A549 (cell line): ENCODE results near the gene BMP5.

Experiments
- CEBPB ChIP-seq, 2 experiments: fragments of >200 bp in 1 of 2; sonication (Bioruptor Twin) in 1 of 2; formaldehyde crosslinking in 1 of 2; IDR thresholded peaks; 2 replicates each; pipeline ENCODE4 v1.6.1; 2012 to 2016
- ELK1 ChIP-seq: fragments of 150-350 bp; IDR thresholded peaks from 2 replicates; pipeline ENCODE4 v1.6.1; 2014; ENCODE audit warnings: low read depth, mild to moderate bottlenecking, low read length
- FOSL2 ChIP-seq, 2 experiments: fragments of 450-650 bp in 1 of 2; fragments of >200 bp in 1 of 2; sonication (Bioruptor Twin) in 1 of 2; formaldehyde crosslinking; IDR thresholded peaks; 2 replicates each; pipeline versions ENCODE4 v1.5.0 to v1.6.1; 2016 to 2020; ENCODE audit warnings: mild to moderate bottlenecking in 1 of 2, moderate library complexity in 1 of 2
- JUN ChIP-seq, 2 experiments: fragments of >200 bp; sonication (Bioruptor Twin); formaldehyde crosslinking; IDR thresholded peaks; 2 replicates in 1 of 2; 3 replicates in 1 of 2; pipeline ENCODE4 v1.6.1; 2016 to 2017
- MAFK ChIP-seq: fragments of 450-650 bp; IDR thresholded peaks from 2 replicates; pipeline ENCODE4 v1.6.1; 2014; ENCODE audit not compliant: partially characterized antibody
- MAX ChIP-seq: IDR thresholded peaks from 2 replicates; pipeline ENCODE4 v1.6.1; 2012
- MYC ChIP-seq: IDR thresholded peaks from 2 replicates; pipeline ENCODE4 v1.6.1; 2012; ENCODE audit warnings: mild to moderate bottlenecking, inconsistent platforms, low read length, improper control_type of control experiment, borderline replicate concordance
- POLR2A ChIP-seq: IDR thresholded peaks from 2 replicates; pipeline ENCODE4 v1.6.1; 2012; ENCODE audit warnings: mild to moderate bottlenecking, low read length
- REST ChIP-seq: fragments of 200-600 bp; sonication (generic); IDR thresholded peaks from 2 replicates; pipeline ENCODE4 v1.6.1; 2016; ENCODE audit warnings: antibody characterized with exemption, mild to moderate bottlenecking, moderate library complexity
- ZNF302 ChIP-seq: fragments of 250-450 bp; sonication (Bioruptor Pico); IDR thresholded peaks from 2 replicates; pipeline ENCODE4 v1.9.0; 2021; ENCODE audit warnings: inconsistent platforms, mild to moderate bottlenecking, moderate library complexity
- TF ChIP-seq, protein P1 (sequence below): fragments of >200 bp; sonication (Bioruptor Twin); formaldehyde crosslinking; IDR thresholded peaks from 3 replicates; pipeline ENCODE4 v1.5.1; 2016
- TF ChIP-seq, protein P2 (sequence below): fragments of 450-650 bp; IDR thresholded peaks from 2 replicates; pipeline ENCODE4 v1.6.1; 2014; ENCODE audit warnings: antibody characterized with exemption

DNA sequence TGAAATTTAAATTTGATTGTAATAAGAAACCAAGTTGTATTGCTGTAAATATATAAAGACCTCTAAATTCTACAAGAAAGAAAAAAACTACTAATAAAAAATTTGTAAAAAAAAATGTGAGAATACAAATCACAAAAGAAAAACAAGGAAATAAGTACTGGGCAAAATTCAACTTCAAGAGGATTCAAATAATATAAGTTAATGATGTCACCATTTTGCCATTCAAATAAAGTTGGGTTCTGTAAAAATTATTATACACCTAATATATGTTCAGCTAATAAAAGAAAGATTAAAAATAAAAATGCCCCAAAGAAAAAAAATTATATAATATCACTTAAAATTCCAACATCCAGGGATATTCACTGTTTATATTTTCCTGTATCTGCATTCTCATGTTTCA is 47.0 kb upstream of the BMP5 start:
- TF ChIP-seq, protein P1, sequence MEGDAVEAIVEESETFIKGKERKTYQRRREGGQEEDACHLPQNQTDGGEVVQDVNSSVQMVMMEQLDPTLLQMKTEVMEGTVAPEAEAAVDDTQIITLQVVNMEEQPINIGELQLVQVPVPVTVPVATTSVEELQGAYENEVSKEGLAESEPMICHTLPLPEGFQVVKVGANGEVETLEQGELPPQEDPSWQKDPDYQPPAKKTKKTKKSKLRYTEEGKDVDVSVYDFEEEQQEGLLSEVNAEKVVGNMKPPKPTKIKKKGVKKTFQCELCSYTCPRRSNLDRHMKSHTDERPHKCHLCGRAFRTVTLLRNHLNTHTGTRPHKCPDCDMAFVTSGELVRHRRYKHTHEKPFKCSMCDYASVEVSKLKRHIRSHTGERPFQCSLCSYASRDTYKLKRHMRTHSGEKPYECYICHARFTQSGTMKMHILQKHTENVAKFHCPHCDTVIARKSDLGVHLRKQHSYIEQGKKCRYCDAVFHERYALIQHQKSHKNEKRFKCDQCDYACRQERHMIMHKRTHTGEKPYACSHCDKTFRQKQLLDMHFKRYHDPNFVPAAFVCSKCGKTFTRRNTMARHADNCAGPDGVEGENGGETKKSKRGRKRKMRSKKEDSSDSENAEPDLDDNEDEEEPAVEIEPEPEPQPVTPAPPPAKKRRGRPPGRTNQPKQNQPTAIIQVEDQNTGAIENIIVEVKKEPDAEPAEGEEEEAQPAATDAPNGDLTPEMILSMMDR: no peak
- TF ChIP-seq POLR2A (no peak), MAX (no peak), CEBPB (IDR thresholded peaks at IDR 0.05) (no peak), ELK1 (no peak), REST (no peak), MAFK (no peak), FOSL2 (IDR thresholded peaks at IDR 0.05) (no peak), FOSL2 (CRISPR knock-in tag; IDR thresholded peaks at IDR 0.05) (no peak), ZNF302 (CRISPR knock-in tag) (no peak), MYC (no peak), JUN (IDR thresholded peaks at IDR 0.05) (no peak)
- TF ChIP-seq, protein P2, sequence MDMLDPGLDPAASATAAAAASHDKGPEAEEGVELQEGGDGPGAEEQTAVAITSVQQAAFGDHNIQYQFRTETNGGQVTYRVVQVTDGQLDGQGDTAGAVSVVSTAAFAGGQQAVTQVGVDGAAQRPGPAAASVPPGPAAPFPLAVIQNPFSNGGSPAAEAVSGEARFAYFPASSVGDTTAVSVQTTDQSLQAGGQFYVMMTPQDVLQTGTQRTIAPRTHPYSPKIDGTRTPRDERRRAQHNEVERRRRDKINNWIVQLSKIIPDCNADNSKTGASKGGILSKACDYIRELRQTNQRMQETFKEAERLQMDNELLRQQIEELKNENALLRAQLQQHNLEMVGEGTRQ: no peak
